ENCODE measurements around the gene PCDH1.

PCDH1 gene

GRCh38 chr5:141838326-141839014, 39.7 kb downstream of the PCDH1 start:
- Histone ChIP-seq H4K20me1 (ENCODE audit: insufficient read depth, low read length, poor library complexity, severe bottlenecking) (no peaks in the 10 kb centered on the region), H3K4me3 (ENCODE audit: low read length, poor library complexity, severe bottlenecking) (no peak overlapping the region), H3K36me3 (ENCODE audit: insufficient read depth, low read length) (no peaks in the 10 kb centered on the region), H3K4me2 (ENCODE audit: low read depth, low read length, poor library complexity, severe bottlenecking) (no peak overlapping the region), H3K27me3 (ENCODE audit: insufficient read depth, low read length, poor library complexity, severe bottlenecking) (no peaks in the 10 kb centered on the region), H3K9me2 (replicated peaks; ENCODE audit: low read depth, low read length) (no peaks in the 10 kb centered on the region), H3K9me3 (ENCODE audit: insufficient read depth, low read depth, low read length) (no peaks in the 10 kb centered on the region), H3K9ac (ENCODE audit: low read depth, low read length, poor library complexity, severe bottlenecking) (no peak overlapping the region), H3K4me1 (ENCODE audit: insufficient read depth, low read length, poor library complexity, severe bottlenecking) (peaks cover 1% of the 10 kb centered on the region), H3F3A (ENCODE audit: low read depth) (no peaks in the 10 kb centered on the region), H3K79me2 (ENCODE audit: insufficient read depth, low read length) (no peaks in the 10 kb centered on the region), H2AFZ (ENCODE audit: low read length) (no peak overlapping the region)
- TF ChIP-seq EZH2phosphoT487 (IDR thresholded peaks at IDR 0.05; ENCODE audit: borderline replicate concordance) (no peak), CTCF (conservative IDR thresholded peaks at IDR 0.05; ENCODE audit: low read length) (no peak)

- Histone ChIP-seq H3K9me2 (replicated peaks; ENCODE audit: low read depth, low read length) (no peaks in the 10 kb centered on the region), H3K4me2 (ENCODE audit: low read depth, low read length, poor library complexity, severe bottlenecking) (no peak overlapping the region), H3K27me3 (ENCODE audit: insufficient read depth, low read length, poor library complexity, severe bottlenecking) (no peaks in the 10 kb centered on the region), H3F3A (ENCODE audit: low read depth) (no peaks in the 10 kb centered on the region), H3K36me3 (ENCODE audit: insufficient read depth, low read length) (no peaks in the 10 kb centered on the region), H3K9ac (ENCODE audit: low read depth, low read length, poor library complexity, severe bottlenecking) (no peak overlapping the region), H3K4me1 (ENCODE audit: insufficient read depth, low read length, poor library complexity, severe bottlenecking) (peaks cover 5% of the 10 kb centered on the region), H2AFZ (ENCODE audit: low read length) (no peak overlapping the region), H3K9me3 (ENCODE audit: insufficient read depth, low read depth, low read length) (no peaks in the 10 kb centered on the region), H3K4me3 (ENCODE audit: low read length, poor library complexity, severe bottlenecking) (no peak overlapping the region), H3K79me2 (ENCODE audit: insufficient read depth, low read length) (no peaks in the 10 kb centered on the region), H4K20me1 (ENCODE audit: insufficient read depth, low read length, poor library complexity, severe bottlenecking) (no peaks in the 10 kb centered on the region)
- TF ChIP-seq EZH2phosphoT487 (IDR thresholded peaks at IDR 0.05; ENCODE audit: borderline replicate concordance) (no peak), CTCF (conservative IDR thresholded peaks at IDR 0.05; ENCODE audit: low read length) (no peak)
Measured at GRCh38 chr5:141835928-141836670, 42.1 kb downstream of the PCDH1 start.

- Histone ChIP-seq H3F3A (ENCODE audit: low read depth) (no peaks in the 10 kb centered on the region), H3K79me2 (ENCODE audit: insufficient read depth, low read length) (no peaks in the 10 kb centered on the region), H3K4me2 (ENCODE audit: low read depth, low read length, poor library complexity, severe bottlenecking) (no peak overlapping the region), H3K9ac (ENCODE audit: low read depth, low read length, poor library complexity, severe bottlenecking) (no peak overlapping the region), H2AFZ (ENCODE audit: low read length) (no peak overlapping the region), H3K36me3 (ENCODE audit: insufficient read depth, low read length) (no peaks in the 10 kb centered on the region), H3K27me3 (ENCODE audit: insufficient read depth, low read length, poor library complexity, severe bottlenecking) (no peaks in the 10 kb centered on the region), H3K9me3 (ENCODE audit: insufficient read depth, low read depth, low read length) (no peaks in the 10 kb centered on the region), H3K9me2 (replicated peaks; ENCODE audit: low read depth, low read length) (no peaks in the 10 kb centered on the region), H3K4me3 (ENCODE audit: low read length, poor library complexity, severe bottlenecking) (no peak overlapping the region), H3K4me1 (ENCODE audit: insufficient read depth, low read length, poor library complexity, severe bottlenecking) (peaks cover 5% of the 10 kb centered on the region), H4K20me1 (ENCODE audit: insufficient read depth, low read length, poor library complexity, severe bottlenecking) (no peaks in the 10 kb centered on the region)
- no peak for TF ChIP-seq EZH2phosphoT487 (IDR thresholded peaks at IDR 0.05; ENCODE audit: borderline replicate concordance)
- no peak for TF ChIP-seq CTCF (conservative IDR thresholded peaks at IDR 0.05; ENCODE audit: low read length)
Measured at GRCh38 chr5:141834331-141834730, 43.9 kb downstream of the PCDH1 start.
